HUES6 (cell line): ENCODE data around the gene CYP26B1.
A peak's percentile ranks its signal among the peaks of the same experiment; 100 is the strongest.

Experiments used
- H3K27ac ChIP-seq: 2 replicates; pipeline ENCODE4 v1.7.0; 2013; ENCODE audit warnings: low read depth, mild to moderate bottlenecking, low read length, inconsistent platforms
- H3K27me3 ChIP-seq: 2 replicates; pipeline ENCODE4 v1.6.1; 2013; ENCODE audit warnings: low read length; ENCODE audit not compliant: control insufficient read depth, insufficient read depth
- H3K36me3 ChIP-seq: 2 replicates; pipeline ENCODE4 v1.6.1; 2013; ENCODE audit warnings: low read length; ENCODE audit not compliant: control insufficient read depth, insufficient read depth
- H3K4me1 ChIP-seq: 2 replicates; pipeline ENCODE4 v1.6.1; 2013; ENCODE audit warnings: low read length; ENCODE audit not compliant: control insufficient read depth, insufficient read depth
- H3K4me3 ChIP-seq: 2 replicates; pipeline ENCODE4 v1.5.1; 2013; ENCODE audit warnings: low read depth, low read length
- H3K9ac ChIP-seq: one replicate; pipeline ENCODE4 v1.6.1; 2013; ENCODE audit warnings: mild to moderate bottlenecking, low read length
- H3K9me3 ChIP-seq: 2 replicates; pipeline ENCODE4 v1.6.1; 2013; ENCODE audit warnings: low read depth, low read length; ENCODE audit not compliant: control insufficient read depth, insufficient read depth

The CYP26B1 gene

GRCh38 chr2:72147303-72147971 lies at the start of gene CYP26B1:
Gene CYP26B1, minus strand, starts transcription at chr2:72147862. Its CDS starts 28 bp downstream, at chr2:72147834.
- Histone ChIP-seq H3K27me3 (peaks cover 97% of the 10 kb centered on the region), H3K4me3 (peak within 1 kb of the TSS; percentile 68), H3K9ac (no peak within 1 kb of the TSS)

DNA sequence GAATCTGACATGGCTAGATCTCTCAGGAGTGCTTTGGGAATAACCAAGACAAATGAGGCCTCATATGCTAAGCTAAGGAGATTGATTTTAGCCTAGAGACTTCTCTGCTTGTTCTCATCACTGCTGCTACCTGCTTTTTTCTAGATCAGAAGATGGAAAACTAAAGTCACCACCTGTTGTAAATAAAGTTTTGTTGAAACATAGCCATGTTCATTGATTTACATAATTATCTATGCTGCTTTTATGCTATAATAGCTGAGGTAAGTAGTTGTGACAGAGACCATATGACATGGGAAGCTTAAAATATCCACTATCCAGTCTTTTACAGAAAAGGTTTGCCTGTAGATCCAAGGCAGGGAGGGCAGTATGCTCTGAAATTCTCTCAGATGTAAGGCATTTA lies 46.1 kb upstream of the CYP26B1 start:
- no peaks in the 10 kb centered on the region for H3K4me1 ChIP-seq
- H3K36me3 ChIP-seq: no peaks in the 10 kb centered on the region
- no peak overlapping the region for H3K9ac ChIP-seq
- H3K9me3 ChIP-seq: no peaks in the 10 kb centered on the region
- H3K27me3 ChIP-seq: no peaks in the 10 kb centered on the region
- H3K27ac ChIP-seq: no peak overlapping the region
- no peak overlapping the region for H3K4me3 ChIP-seq

More at GRCh38 chr2:72147303-72147971, at the start of gene CYP26B1:
- peaks cover 28% of the 10 kb centered on the region for H3K4me1 ChIP-seq
- no peak within 1 kb of the TSS for H3K27ac ChIP-seq
- no peaks in the 10 kb centered on the region for H3K9me3 ChIP-seq
- no peaks in the 10 kb centered on the region for H3K36me3 ChIP-seq

- Histone ChIP-seq H3K4me3 (no peak overlapping the region), H3K9ac (no peak overlapping the region), H3K27me3 (no peaks in the 10 kb centered on the region), H3K4me1 (no peaks in the 10 kb centered on the region), H3K27ac (no peak overlapping the region), H3K9me3 (no peaks in the 10 kb centered on the region), H3K36me3 (no peaks in the 10 kb centered on the region)
These were observed 43.8 kb upstream of the CYP26B1 start for GRCh38 chr2:72191441-72191840.

GRCh38 chr2:72185206-72185605 lies 37.5 kb upstream of the CYP26B1 start:
- Histone ChIP-seq H3K36me3 (no peaks in the 10 kb centered on the region), H3K9ac (no peak overlapping the region), H3K9me3 (no peaks in the 10 kb centered on the region), H3K4me3 (no peak overlapping the region), H3K4me1 (no peaks in the 10 kb centered on the region), H3K27me3 (no peaks in the 10 kb centered on the region), H3K27ac (no peak overlapping the region)

GRCh38 chr2:72183466-72183865 lies 35.8 kb upstream of the CYP26B1 start:
- Histone ChIP-seq H3K9me3 (no peaks in the 10 kb centered on the region), H3K9ac (no peak overlapping the region), H3K4me1 (no peaks in the 10 kb centered on the region), H3K27me3 (no peaks in the 10 kb centered on the region), H3K4me3 (no peak overlapping the region), H3K36me3 (peaks cover 8% of the 10 kb centered on the region; the same call in 1 of the 2 replicates), H3K27ac (no peak overlapping the region)

DNA sequence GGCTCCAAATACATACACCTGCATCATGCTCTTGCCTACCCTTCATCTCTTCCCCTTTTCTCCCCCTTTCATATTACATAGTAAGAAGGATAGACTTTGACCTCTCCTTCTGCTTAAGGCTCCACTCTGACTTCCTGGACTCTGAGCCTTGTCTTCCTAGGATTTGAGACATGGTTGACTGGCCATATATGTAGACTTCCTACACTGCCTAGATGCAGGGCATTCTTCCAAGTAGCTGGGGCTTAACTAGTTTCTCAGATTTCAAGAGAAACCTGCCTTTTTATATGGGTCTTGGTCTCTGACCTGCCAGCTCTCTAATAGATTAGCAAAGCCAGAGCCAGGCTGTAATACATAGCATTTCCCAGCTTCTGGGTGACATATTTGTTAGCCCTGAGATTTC lies 35.4 kb upstream of the CYP26B1 start:
- H3K4me3 ChIP-seq: no peak overlapping the region
- no peaks in the 10 kb centered on the region for H3K27me3 ChIP-seq
- no peak overlapping the region for H3K9ac ChIP-seq
- peaks cover 8% of the 10 kb centered on the region; the same call in 1 of the 2 replicates for H3K36me3 ChIP-seq
- no peaks in the 10 kb centered on the region for H3K9me3 ChIP-seq
- H3K4me1 ChIP-seq: no peaks in the 10 kb centered on the region
- no peak overlapping the region for H3K27ac ChIP-seq

- Histone ChIP-seq H3K4me3 (no peak overlapping the region), H3K9ac (no peak overlapping the region), H3K36me3 (peaks cover 11% of the 10 kb centered on the region; the same call in 1 of the 2 replicates), H3K27ac (no peak overlapping the region), H3K27me3 (no peaks in the 10 kb centered on the region), H3K9me3 (no peaks in the 10 kb centered on the region), H3K4me1 (no peaks in the 10 kb centered on the region)
These were observed 34.9 kb upstream of the CYP26B1 start for GRCh38 chr2:72182547-72182946.

GRCh38 chr2:72181616-72182015 lies 34.0 kb upstream of the CYP26B1 start:
- Histone ChIP-seq H3K36me3 (peaks cover 13% of the 10 kb centered on the region; the same call in 1 of the 2 replicates), H3K27ac (peak overlapping the region; percentile 8; the same call in 1 of the 2 replicates), H3K27me3 (no peaks in the 10 kb centered on the region), H3K4me3 (no peak overlapping the region), H3K9ac (no peak overlapping the region), H3K9me3 (no peaks in the 10 kb centered on the region), H3K4me1 (no peaks in the 10 kb centered on the region)

DNA sequence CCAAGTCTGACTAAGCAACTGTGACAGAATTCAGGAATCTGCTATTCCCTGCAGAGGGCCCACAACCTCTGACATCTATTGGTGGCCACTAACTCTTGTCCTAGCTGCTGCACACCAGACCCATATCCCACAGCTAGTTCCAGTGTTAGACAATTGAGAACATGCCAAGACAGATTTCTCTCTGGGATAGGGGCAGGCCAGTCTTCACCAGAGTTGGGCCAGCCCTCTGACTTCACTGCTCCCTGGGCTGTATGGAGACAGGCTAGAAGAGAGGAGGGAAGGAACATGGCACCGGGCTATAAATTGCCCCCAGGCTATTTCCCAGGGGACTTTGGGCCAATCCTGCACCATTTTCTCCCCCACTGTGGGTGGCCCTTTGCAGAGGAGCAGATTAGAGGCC lies 32.7 kb upstream of the CYP26B1 start:
- no peaks in the 10 kb centered on the region for H3K9me3 ChIP-seq
- H3K27me3 ChIP-seq: no peaks in the 10 kb centered on the region
- no peak overlapping the region for H3K9ac ChIP-seq
- H3K4me1 ChIP-seq: no peaks in the 10 kb centered on the region
- no peak overlapping the region for H3K27ac ChIP-seq
- no peak overlapping the region for H3K4me3 ChIP-seq
- peaks cover 13% of the 10 kb centered on the region; the same call in 1 of the 2 replicates for H3K36me3 ChIP-seq

DNA sequence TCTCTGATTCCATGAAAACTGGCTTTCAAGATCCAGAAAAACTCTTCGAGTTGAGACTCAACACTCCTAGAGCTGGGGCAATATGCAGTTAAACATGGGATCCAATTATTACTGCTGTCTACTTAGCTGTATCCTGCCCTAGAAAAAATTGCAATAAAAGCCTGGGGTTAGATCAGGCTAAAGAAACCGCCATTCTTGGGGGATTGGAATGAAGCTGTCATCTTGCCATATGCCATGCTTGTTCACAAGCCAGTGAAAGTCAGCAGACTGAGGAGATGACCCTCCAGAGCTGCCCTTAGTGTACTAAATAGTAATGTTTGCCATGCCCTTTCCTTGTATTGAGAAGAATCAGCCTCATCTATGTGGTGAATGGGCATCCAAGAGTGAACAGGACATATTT lies 30.9 kb upstream of the CYP26B1 start:
- Histone ChIP-seq H3K27ac (no peak overlapping the region), H3K9me3 (no peaks in the 10 kb centered on the region), H3K9ac (no peak overlapping the region), H3K4me3 (no peak overlapping the region), H3K27me3 (no peaks in the 10 kb centered on the region), H3K4me1 (peaks cover 7% of the 10 kb centered on the region), H3K36me3 (peaks cover 13% of the 10 kb centered on the region; the same call in 1 of the 2 replicates)

DNA sequence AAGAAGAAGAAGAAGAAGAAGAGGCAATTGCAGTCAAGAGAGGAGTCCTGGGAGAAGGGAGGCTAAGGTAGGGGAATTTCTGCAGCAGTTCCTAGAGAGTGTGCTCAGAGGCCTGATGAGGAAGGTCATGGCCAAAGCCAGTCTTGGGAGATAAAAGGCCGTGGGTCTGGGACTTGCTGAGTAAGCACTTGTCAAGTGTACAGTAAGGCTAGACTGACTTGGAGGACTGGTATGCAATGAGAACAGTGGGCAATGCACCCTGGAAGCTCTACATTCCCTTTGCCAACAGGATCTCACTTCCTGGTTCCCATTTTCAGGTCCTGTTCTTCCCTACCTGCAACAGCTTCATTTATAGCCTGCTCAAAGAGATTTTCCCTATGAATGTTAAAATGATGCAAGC lies 28.6 kb upstream of the CYP26B1 start:
- H3K27ac ChIP-seq: no peak overlapping the region
- no peak overlapping the region for H3K4me3 ChIP-seq
- peaks cover 13% of the 10 kb centered on the region; the same call in 1 of the 2 replicates for H3K36me3 ChIP-seq
- peaks cover 10% of the 10 kb centered on the region for H3K4me1 ChIP-seq
- H3K27me3 ChIP-seq: no peaks in the 10 kb centered on the region
- no peak overlapping the region for H3K9ac ChIP-seq
- H3K9me3 ChIP-seq: no peaks in the 10 kb centered on the region
